ENCODE measurements around the gene GOLGA8J.

DNA sequence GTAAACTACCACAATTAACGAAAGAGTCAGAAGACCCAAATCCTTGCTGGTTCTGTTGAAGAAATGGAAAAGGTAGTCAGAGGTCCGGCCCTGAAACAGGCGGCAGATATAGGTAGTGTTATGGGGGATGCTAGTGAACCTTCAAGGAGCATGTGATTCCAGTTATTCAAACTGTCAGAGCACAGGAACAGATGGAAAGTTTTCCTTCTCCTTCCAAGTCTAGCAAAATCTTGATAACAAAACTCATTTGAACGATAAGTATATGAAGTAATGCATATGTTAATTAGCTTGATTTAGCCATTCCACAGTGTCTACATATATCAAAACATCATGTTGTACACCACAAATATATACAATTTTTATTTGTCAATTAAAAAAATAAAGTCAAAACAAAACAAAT is 26.6 kb upstream of the GOLGA8J start:
- TF ChIP-seq ZNF785 (tag by site-specific recombination; IDR thresholded peaks at IDR 0.05): no peak
- no peak for TF ChIP-seq ZNF670 (tag by site-specific recombination; IDR thresholded peaks at IDR 0.05; ENCODE audit: low read depth)
- TF ChIP-seq, protein P1, sequence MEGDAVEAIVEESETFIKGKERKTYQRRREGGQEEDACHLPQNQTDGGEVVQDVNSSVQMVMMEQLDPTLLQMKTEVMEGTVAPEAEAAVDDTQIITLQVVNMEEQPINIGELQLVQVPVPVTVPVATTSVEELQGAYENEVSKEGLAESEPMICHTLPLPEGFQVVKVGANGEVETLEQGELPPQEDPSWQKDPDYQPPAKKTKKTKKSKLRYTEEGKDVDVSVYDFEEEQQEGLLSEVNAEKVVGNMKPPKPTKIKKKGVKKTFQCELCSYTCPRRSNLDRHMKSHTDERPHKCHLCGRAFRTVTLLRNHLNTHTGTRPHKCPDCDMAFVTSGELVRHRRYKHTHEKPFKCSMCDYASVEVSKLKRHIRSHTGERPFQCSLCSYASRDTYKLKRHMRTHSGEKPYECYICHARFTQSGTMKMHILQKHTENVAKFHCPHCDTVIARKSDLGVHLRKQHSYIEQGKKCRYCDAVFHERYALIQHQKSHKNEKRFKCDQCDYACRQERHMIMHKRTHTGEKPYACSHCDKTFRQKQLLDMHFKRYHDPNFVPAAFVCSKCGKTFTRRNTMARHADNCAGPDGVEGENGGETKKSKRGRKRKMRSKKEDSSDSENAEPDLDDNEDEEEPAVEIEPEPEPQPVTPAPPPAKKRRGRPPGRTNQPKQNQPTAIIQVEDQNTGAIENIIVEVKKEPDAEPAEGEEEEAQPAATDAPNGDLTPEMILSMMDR (tag by site-specific recombination; IDR thresholded peaks at IDR 0.05): no peak
- TF ChIP-seq ZNF521 (tag by site-specific recombination; IDR thresholded peaks at IDR 0.05): no peak
